HEK293T (cell line): Measurements from ENCODE around the gene DDAH1.

Experiments
- CTCF ChIA-PET: fragments of 350-600 bp; formaldehyde crosslinking; extraction: SDS; loops from one replicate; lab custom pipeline; 2021; ENCODE audit warnings: antibody characterized with exemption, inconsistent platforms; lab: Yijun Ruan, JAX
- POLR2A ChIA-PET: fragments of 350-600 bp; formaldehyde crosslinking; extraction: SDS; loops from one replicate; lab custom pipeline; 2020; ENCODE audit warnings: antibody characterized with exemption, inconsistent platforms; lab: Yijun Ruan, JAX
- DNase-seq: peaks from one replicate; pipeline ENCODE4 v3.0.0; 2012; ENCODE audit warnings: mixed read lengths; ENCODE audit errors: extremely low spot score
- ARNT ChIP-seq: fragments of 450-650 bp; IDR thresholded peaks from 2 replicates; pipeline ENCODE4 v1.6.1; 2017; ENCODE audit warnings: mild to moderate bottlenecking
- BHLHE40 ChIP-seq: fragments of 450-650 bp; IDR thresholded peaks from 2 replicates; pipeline ENCODE4 v1.6.1; 2016; ENCODE audit warnings: mild to moderate bottlenecking, moderate library complexity, borderline replicate concordance
- CTBP1 ChIP-seq: fragments of 450-650 bp; IDR thresholded peaks from 2 replicates; pipeline ENCODE4 v1.6.1; 2016; ENCODE audit warnings: borderline replicate concordance
- ELF4 ChIP-seq: fragments of 450-650 bp; IDR thresholded peaks from 2 replicates; pipeline ENCODE4 v1.6.1; 2017; ENCODE audit warnings: antibody characterized with exemption
- FOXA1 ChIP-seq: fragments of 450-650 bp; IDR thresholded peaks from 2 replicates; pipeline ENCODE4 v1.6.1; 2016; ENCODE audit warnings: mild to moderate bottlenecking
- FOXK2 ChIP-seq: fragments of 450-650 bp; IDR thresholded peaks from 2 replicates; pipeline ENCODE4 v1.6.1; 2016; ENCODE audit warnings: mild to moderate bottlenecking
- FOXM1 ChIP-seq: fragments of 450-650 bp; IDR thresholded peaks from 2 replicates; pipeline ENCODE4 v1.6.1; 2017; ENCODE audit warnings: mild to moderate bottlenecking, borderline replicate concordance
- HDGF ChIP-seq: fragments of 450-650 bp; IDR thresholded peaks from 2 replicates; pipeline ENCODE4 v1.6.1; 2017; ENCODE audit warnings: antibody characterized with exemption, borderline replicate concordance
- L3MBTL2 ChIP-seq: fragments of 450-650 bp; conservative IDR thresholded peaks from 2 replicates; pipeline ENCODE4 v1.6.1; 2016; ENCODE audit warnings: mild to moderate bottlenecking
- LEF1 ChIP-seq: fragments of 450-650 bp; IDR thresholded peaks from 2 replicates; pipeline ENCODE4 v1.6.1; 2017; ENCODE audit warnings: mild to moderate bottlenecking, borderline replicate concordance
- NFRKB ChIP-seq: fragments of 450-650 bp; IDR thresholded peaks from 2 replicates; pipeline ENCODE4 v1.6.1; 2016; ENCODE audit warnings: mild to moderate bottlenecking, moderate library complexity
- PKNOX1 ChIP-seq: fragments of 450-650 bp; IDR thresholded peaks from 2 replicates; pipeline ENCODE4 v1.6.1; 2016
- SP1 ChIP-seq: fragments of 450-650 bp; IDR thresholded peaks from 2 replicates; pipeline ENCODE4 v1.6.1; 2017
- SUZ12 ChIP-seq: fragments of 450-650 bp; IDR thresholded peaks from 2 replicates; pipeline ENCODE4 v1.6.1; 2016; ENCODE audit warnings: mild to moderate bottlenecking
- TARDBP ChIP-seq: fragments of 450-650 bp; IDR thresholded peaks from 2 replicates; pipeline ENCODE4 v1.6.1; 2016
- ZNF384 ChIP-seq: fragments of 450-650 bp; IDR thresholded peaks from 2 replicates; pipeline ENCODE4 v1.6.1; 2016

The DDAH1 gene

GRCh38 chr1:85488126-85488525 lies 23.2 kb upstream of the DDAH1 start:
- ChIA-PET POLR2A (interaction anchor here (0.6 kb wide), 1 partner anchor 52 kb away, joined by 3 read pairs; no protein-coding TSS in a partner anchor), CTCF (no interaction called here)
- no peak for DNase-seq
- no peak for TF ChIP-seq ARNT
- no peak for TF ChIP-seq SP1
- no peak for TF ChIP-seq TARDBP
- TF ChIP-seq CTBP1 = no peak
- no peak for TF ChIP-seq PKNOX1
- no peak for TF ChIP-seq FOXA1
- TF ChIP-seq SUZ12 = no peak
- TF ChIP-seq FOXK2 = no peak

GRCh38 chr1:85485516-85485915 lies 20.6 kb upstream of the DDAH1 start:
- CTCF ChIA-PET = no interaction called here
- POLR2A ChIA-PET = interaction anchor here (0.6 kb wide), 1 partner anchor 20 kb away, joined by 3 read pairs; the partner anchor contains the start of gene DDAH1
- no peak for DNase-seq
- TF ChIP-seq SP1 (no peak), NFRKB (no peak), SUZ12 (no peak), BHLHE40 (no peak), ZNF384 (no peak), ELF4 (no peak), FOXA1 (no peak), ARNT (no peak)

- POLR2A ChIA-PET = interaction anchor here (0.6 kb wide), 1 partner anchor 20 kb away, joined by 3 read pairs; the partner anchor contains the start of gene DDAH1
- TF ChIP-seq HDGF = no peak
- TF ChIP-seq SUZ12 = no peak
- TF ChIP-seq FOXK2 = no peak
- no peak for TF ChIP-seq NFRKB
- no peak for DNase-seq
- CTCF ChIA-PET = no interaction called here
These were observed 19.8 kb upstream of the DDAH1 start for GRCh38 chr1:85484716-85485115.

- CTCF ChIA-PET = no interaction called here
- POLR2A ChIA-PET = no interaction called here
- DNase-seq = no peak
- no peak for TF ChIP-seq CTBP1
- TF ChIP-seq HDGF = no peak
- TF ChIP-seq NFRKB = no peak
- no peak for TF ChIP-seq SUZ12
- no peak for TF ChIP-seq LEF1
- no peak for TF ChIP-seq SP1
- TF ChIP-seq FOXA1 = no peak
- TF ChIP-seq FOXK2 = no peak
These were observed 19.3 kb upstream of the DDAH1 start for GRCh38 chr1:85484264-85484663.

- POLR2A ChIA-PET = no interaction called here
- CTCF ChIA-PET = no interaction called here
- TF ChIP-seq FOXK2 (no peak), L3MBTL2 (no peak), ELF4 (no peak), NFRKB (no peak), TARDBP (no peak), ARNT (no peak), BHLHE40 (no peak)
- DNase-seq = no peak
These were observed 16.7 kb upstream of the DDAH1 start for GRCh38 chr1:85481688-85482087.

GRCh38 chr1:85480566-85480965 lies 15.6 kb upstream of the DDAH1 start:
- TF ChIP-seq FOXM1 (no peak), SUZ12 (no peak), ELF4 (no peak), ARNT (no peak), TARDBP (no peak), BHLHE40 (no peak), CTBP1 (no peak), L3MBTL2 (no peak), HDGF (no peak), PKNOX1 (no peak), FOXA1 (no peak)
- DNase-seq = no peak
- POLR2A ChIA-PET = no interaction called here
- CTCF ChIA-PET = no interaction called here

- DNase-seq = no peak
- CTCF ChIA-PET = no interaction called here
- POLR2A ChIA-PET = no interaction called here
- TF ChIP-seq FOXK2 = no peak
- TF ChIP-seq ARNT = no peak
- no peak for TF ChIP-seq HDGF
- no peak for TF ChIP-seq PKNOX1
- TF ChIP-seq NFRKB = no peak
- TF ChIP-seq SUZ12 = no peak
These were observed 14.5 kb upstream of the DDAH1 start for GRCh38 chr1:85479491-85479890.
